ES-I3 (cell line): Measurements from ENCODE around the gene RNFT2.

Experiments
- H3K36me3 ChIP-seq: 2 replicates; pipeline ENCODE4 v1.6.1; 2013; ENCODE audit warnings: mild to moderate bottlenecking, low read length, control low read depth, moderate library complexity; ENCODE audit not compliant: insufficient read depth
- H3K4me1 ChIP-seq: 2 replicates; pipeline ENCODE4 v1.6.1; 2013; ENCODE audit warnings: mild to moderate bottlenecking, control low read depth, low read length; ENCODE audit not compliant: insufficient read depth
- H3K9ac ChIP-seq: 2 replicates; pipeline ENCODE4 v1.6.1; 2013; ENCODE audit warnings: low read depth, mild to moderate bottlenecking, low read length, moderate library complexity
- H3K9me3 ChIP-seq: 2 replicates; pipeline ENCODE4 v1.6.1; 2013; ENCODE audit warnings: mild to moderate bottlenecking, low read length, moderate library complexity; ENCODE audit not compliant: control insufficient read depth, insufficient read depth

RNFT2 gene

DNA sequence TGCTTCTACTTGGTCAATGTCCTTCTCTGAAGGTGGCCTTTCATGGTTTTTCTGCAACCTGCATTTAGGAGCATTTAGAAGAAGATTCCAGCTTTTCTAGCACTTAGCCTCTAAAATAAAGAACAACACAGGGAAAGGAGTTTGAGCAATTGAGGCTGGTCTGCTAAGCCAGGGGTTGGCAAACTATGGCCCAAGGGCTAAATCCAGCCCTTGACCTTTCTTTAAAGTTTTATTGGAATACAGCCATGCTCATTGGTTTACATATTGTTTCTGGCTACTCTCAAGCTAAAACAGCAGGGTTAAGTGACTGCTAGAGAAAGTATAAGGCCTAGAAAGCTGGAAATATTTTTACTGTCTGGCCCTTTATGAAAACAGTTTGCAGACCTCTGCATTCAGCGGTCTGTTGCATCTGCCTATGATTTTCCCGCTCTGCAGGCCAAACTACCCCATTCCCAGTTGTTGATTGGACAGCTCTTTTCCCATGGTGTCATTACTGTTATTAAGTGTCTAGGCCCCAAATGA lies 39.5 kb upstream of the RNFT2 start:
- H3K9ac ChIP-seq: no peak overlapping the region
- H3K9me3 ChIP-seq: no peaks in the 10 kb centered on the region
- 0 out of 2 replicates have a peak, but pooled peaks cover 5% of the 10 kb centered on the region for H3K4me1 ChIP-seq
- no peaks in the 10 kb centered on the region for H3K36me3 ChIP-seq

GRCh38 chr12:116700066-116700465 lies 38.0 kb upstream of the RNFT2 start:
- H3K36me3 ChIP-seq: no peaks in the 10 kb centered on the region
- no peak overlapping the region for H3K9ac ChIP-seq
- 0 out of 2 replicates have a peak, but pooled peaks cover 3% of the 10 kb centered on the region for H3K4me1 ChIP-seq
- H3K9me3 ChIP-seq: no peaks in the 10 kb centered on the region

- Histone ChIP-seq H3K9me3 (no peaks in the 10 kb centered on the region), H3K4me1 (0 out of 2 replicates have a peak, but pooled peaks cover 3% of the 10 kb centered on the region), H3K9ac (no peak overlapping the region), H3K36me3 (no peaks in the 10 kb centered on the region)
Measured at GRCh38 chr12:116701432-116701831, 36.7 kb upstream of the RNFT2 start.

DNA sequence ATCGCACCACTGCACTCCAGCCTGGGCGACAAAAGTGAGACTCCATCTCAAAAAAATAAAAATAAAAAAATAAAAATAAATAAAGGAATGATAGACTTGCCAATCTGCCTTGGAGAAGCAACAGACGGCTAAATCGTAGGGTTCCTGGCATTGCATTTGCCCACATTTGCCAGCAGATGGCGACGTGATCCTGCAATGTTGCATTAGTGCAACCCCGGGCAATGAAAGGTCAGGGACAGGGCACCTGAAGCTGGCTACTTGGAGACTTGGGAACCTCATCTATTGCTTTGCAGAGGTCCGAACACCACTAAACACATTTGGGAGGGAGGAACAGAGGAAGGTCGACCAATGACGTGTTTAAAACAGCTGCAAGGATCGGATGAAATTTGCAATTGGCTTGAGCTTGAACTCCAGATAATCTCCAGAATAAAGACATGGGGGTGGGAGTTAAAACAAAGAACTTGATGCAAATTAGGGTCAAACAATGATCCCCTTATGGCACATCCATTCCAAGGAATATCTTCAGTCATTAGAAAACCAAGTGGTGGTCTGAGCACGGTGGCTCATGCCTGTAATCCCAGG lies 34.8 kb upstream of the RNFT2 start:
- no peak overlapping the region for H3K9ac ChIP-seq
- 0 out of 2 replicates have a peak, but pooled peaks cover 3% of the 10 kb centered on the region for H3K4me1 ChIP-seq
- H3K36me3 ChIP-seq: no peaks in the 10 kb centered on the region
- no peaks in the 10 kb centered on the region for H3K9me3 ChIP-seq

DNA sequence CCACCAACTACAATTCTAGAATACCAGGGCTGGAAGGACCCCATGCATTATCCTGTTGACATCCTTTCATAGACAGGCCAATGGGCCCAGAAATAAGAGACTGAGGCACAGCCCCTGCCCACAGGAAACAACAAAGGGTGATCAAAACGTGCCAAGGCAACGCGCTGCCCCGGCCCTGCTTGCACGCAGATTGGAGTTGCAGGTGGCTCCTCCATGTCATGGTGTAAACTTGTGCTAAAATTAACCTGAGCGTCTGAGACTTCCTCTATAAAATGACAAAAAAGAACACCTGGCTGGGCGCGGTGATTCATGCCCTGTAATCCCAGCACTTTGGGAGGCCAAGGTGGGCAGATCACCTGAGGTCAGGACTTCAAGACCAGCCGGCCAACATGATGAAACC lies 30.4 kb upstream of the RNFT2 start:
- H3K36me3 ChIP-seq: no peaks in the 10 kb centered on the region
- no peak overlapping the region for H3K9ac ChIP-seq
- 0 out of 2 replicates have a peak, but pooled peaks cover 3% of the 10 kb centered on the region for H3K4me1 ChIP-seq
- H3K9me3 ChIP-seq: no peaks in the 10 kb centered on the region

DNA sequence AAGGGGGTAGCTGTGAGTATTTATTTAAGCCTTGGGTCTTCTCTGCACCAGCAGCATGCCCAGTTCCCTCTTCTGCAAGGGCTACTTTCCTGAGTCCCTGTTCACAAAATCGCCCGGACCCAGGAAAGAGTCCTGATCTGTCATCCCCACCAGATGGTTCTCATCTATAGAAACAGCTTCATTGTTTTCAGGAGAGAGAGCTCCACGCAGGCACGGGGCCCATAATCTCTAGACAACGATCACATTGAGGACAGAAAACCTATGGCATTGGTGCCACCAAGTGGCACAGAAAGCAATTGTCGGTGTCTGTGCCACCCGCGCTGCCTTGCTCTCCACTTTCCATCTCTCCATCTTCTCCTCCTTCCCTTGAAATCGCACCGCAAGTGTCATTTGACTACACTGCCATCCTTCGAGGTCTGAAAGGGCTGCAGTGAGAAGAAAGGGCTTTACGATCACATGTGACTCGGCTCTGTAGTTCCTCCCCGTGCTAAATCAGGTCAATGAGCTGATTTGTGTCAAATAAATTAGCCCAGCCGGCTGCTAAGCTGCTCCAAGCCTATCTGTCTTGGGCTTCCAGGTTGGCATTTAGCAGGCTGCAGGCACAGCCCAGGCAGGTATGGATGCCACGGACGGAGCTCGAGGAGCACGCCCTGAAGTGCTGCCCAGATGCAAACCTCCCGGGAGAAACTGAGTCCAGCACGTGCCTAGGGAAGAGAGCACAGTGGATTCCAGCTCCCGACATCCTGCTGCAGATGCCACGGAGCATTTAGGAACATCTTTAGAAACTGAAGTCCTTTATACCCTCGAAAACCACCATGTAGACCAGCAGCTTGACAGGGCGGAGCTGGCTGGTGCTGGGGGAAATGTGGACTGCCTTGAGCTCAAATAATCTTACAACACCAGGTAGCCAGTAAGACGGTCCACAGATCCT lies 29.0 kb upstream of the RNFT2 start:
- Histone ChIP-seq H3K36me3 (no peaks in the 10 kb centered on the region), H3K4me1 (no peaks in the 10 kb centered on the region), H3K9ac (no peak overlapping the region), H3K9me3 (no peaks in the 10 kb centered on the region)

GRCh38 chr12:116709768-116710167 lies 28.3 kb upstream of the RNFT2 start:
- Histone ChIP-seq H3K9me3 (no peaks in the 10 kb centered on the region), H3K36me3 (no peaks in the 10 kb centered on the region), H3K4me1 (no peaks in the 10 kb centered on the region), H3K9ac (no peak overlapping the region)

DNA sequence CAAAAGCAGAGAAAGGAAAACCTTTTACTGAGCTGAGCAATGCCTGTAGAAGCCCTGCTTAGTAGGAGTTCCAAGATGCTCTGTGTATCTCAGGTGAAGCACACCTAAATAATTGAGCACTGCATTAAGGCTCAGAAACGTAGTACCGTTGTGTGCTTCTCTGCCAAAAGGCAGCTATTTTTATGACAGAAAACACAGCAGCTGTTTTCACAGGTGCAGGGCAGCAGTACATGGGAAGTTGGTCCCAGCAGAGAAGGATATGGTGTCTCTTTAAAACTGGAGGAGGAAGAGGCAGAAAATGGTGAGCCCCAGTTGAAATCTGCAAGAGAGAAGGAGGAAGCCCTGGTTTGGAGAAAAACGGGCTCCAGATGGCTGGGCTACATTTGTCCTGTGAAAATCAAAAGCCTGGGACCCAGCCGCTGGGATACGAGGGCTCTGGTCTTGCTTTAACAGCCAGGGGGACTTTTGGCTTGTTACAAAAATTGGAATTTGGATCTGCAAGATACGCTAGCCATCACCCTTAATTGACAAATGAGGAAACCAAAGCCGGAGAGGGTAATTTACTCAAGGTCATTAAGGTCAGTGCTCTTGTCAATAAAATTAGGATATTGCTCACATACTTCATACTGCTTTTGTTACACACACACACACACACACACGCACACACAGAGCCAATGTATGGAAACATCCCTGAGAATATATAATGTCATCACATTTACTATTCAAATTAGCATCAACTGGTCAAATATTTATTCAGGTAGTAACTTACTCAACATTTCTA lies 27.6 kb upstream of the RNFT2 start:
- no peaks in the 10 kb centered on the region for H3K4me1 ChIP-seq
- H3K36me3 ChIP-seq: no peaks in the 10 kb centered on the region; the same call in 1 of the 2 replicates
- no peak overlapping the region for H3K9ac ChIP-seq
- no peaks in the 10 kb centered on the region for H3K9me3 ChIP-seq

DNA sequence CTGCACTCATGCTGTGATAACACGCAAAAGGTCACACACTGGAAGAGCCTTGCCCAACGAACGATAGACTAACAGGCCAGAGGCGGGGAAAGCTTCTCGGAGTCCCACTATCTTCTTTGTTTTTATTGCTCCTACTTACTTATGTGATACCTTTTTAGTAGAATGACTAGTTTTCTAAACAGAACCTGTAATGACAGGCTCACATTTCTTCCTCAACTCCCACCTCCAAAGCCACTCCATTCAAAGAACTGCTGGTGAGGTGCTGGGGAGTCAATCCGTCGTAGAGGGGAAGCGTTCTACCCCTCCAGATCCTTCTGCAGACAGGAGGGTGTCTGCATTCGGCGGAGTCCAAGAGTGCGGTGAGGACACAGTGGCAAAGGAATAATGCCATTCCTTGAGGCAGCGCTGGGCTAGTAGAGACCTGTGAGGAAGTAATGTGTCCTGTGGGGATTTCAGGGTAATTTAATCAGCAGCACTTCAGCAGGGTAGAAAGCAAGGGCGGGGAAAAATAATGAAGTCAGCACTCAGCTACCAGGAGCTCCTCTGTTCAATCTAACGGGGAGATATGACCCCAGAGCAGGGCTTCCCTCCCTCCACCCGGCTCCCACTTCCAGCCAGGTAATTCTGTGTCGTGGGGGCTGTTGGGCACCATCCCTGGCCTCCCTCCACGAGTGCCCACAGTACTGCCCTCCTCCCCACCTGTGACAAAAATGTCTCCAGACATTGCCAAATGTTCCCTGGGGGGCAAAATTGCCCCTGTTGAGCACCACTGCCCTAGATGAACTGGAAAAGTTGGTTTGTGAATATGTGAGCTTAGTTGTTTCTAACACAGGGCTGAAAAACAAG lies 25.4 kb upstream of the RNFT2 start:
- H3K9ac ChIP-seq: no peak overlapping the region
- no peaks in the 10 kb centered on the region for H3K9me3 ChIP-seq
- H3K36me3 ChIP-seq: peaks cover 7% of the 10 kb centered on the region
- peaks cover 3% of the 10 kb centered on the region; the same call in 1 of the 2 replicates for H3K4me1 ChIP-seq

- Histone ChIP-seq H3K9ac (no peak overlapping the region), H3K9me3 (no peaks in the 10 kb centered on the region), H3K36me3 (peaks cover 7% of the 10 kb centered on the region), H3K4me1 (peaks cover 11% of the 10 kb centered on the region)
Measured at GRCh38 chr12:116713527-116713926, 24.6 kb upstream of the RNFT2 start.

GRCh38 chr12:116714175-116714574 lies 23.9 kb upstream of the RNFT2 start:
- Histone ChIP-seq H3K9ac (no peak overlapping the region), H3K9me3 (no peaks in the 10 kb centered on the region), H3K4me1 (peaks cover 17% of the 10 kb centered on the region), H3K36me3 (peaks cover 7% of the 10 kb centered on the region)

- Histone ChIP-seq H3K4me1 (peaks cover 17% of the 10 kb centered on the region), H3K36me3 (peaks cover 12% of the 10 kb centered on the region)
Measured at GRCh38 chr12:116717466-116718437, 20.4 kb upstream of the RNFT2 start.

More at GRCh38 chr12:116717466-116718437, 20.4 kb upstream of the RNFT2 start:
- Histone ChIP-seq H3K9ac (no peak overlapping the region), H3K9me3 (no peaks in the 10 kb centered on the region)
